Activated T-helper 17 cell treated with anti-CD3 and anti-CD28 coated beads, Interleukin-2, amount 50 U/mL, for 72 hours (primary cell): ENCODE measurements around the gene RPL18. TPM values are rescaled to one million over a fixed set of nuclear protein-coding genes. Genes with fewer than 3 reads are reported as not detected.
"Not testable (repeated sequence)": the region's sequence is repeated elsewhere in the genome, so short reads cannot be mapped to it uniquely, and the experiment has no call there.

ENCODE experiments used
- ATAC-seq: fragments of 150-1000 bp; cut with Tn5 transposase; replicated peaks from 2 replicates; pipeline ENCODE4 v1.10.0; 2021; ENCODE audit warnings: mild to moderate bottlenecking, moderate library complexity
- H3K27ac Mint-ChIP-seq: one replicate; pipeline ENCODE4 v1.8.0; 2022; ENCODE audit warnings: mixed read lengths
- H3K27me3 Mint-ChIP-seq: one replicate; pipeline ENCODE4 v1.8.0; 2022; ENCODE audit warnings: mixed read lengths
- H3K36me3 Mint-ChIP-seq: one replicate; pipeline ENCODE4 v1.8.0; 2022; ENCODE audit warnings: low read depth, mild to moderate bottlenecking, mixed read lengths
- H3K4me1 Mint-ChIP-seq: one replicate; pipeline ENCODE4 v1.8.0; 2022; ENCODE audit warnings: mixed read lengths
- H3K4me3 Mint-ChIP-seq: one replicate; pipeline ENCODE4 v1.8.0; 2022; ENCODE audit warnings: mild to moderate bottlenecking, mixed read lengths
- H3K9me3 Mint-ChIP-seq: one replicate; pipeline ENCODE4 v1.8.0; 2022; ENCODE audit warnings: mixed read lengths
- total RNA-seq, 2 donors: library from RNA; stranded (reverse); gene quantifications; one replicate each; pipeline ENCODE4 v1.2.3, GENCODE V29; 2022

The RPL18 gene
- total RNA-seq: 1,000 to 10,000 TPM; 1,785 to 2,369 TPM

- peak within 1 kb of the TSS; percentile 100 for H3K27ac Mint-ChIP-seq
- no peaks in the 10 kb centered on the region for H3K9me3 Mint-ChIP-seq
- H3K27me3 Mint-ChIP-seq: no peaks in the 10 kb centered on the region
- ATAC-seq: peak; percentile 77
- H3K4me3 Mint-ChIP-seq: peak within 1 kb of the TSS; percentile 99
- H3K36me3 Mint-ChIP-seq: peaks cover 91% of the 10 kb centered on the region
- peaks cover 16% of the 10 kb centered on the region for H3K4me1 Mint-ChIP-seq
Observed at GRCh38 chr19:48618916-48619691, at the start of gene RPL18, which contains the start of gene SPHK2. Gene RPL18, minus strand, starts transcription at chr19:48619178. Its CDS starts 35 bp downstream, at chr19:48619143. Gene SPHK2, plus strand, starts transcription at chr19:48619506. Its CDS starts 1,009 bp downstream, at chr19:48620515.

GRCh38 chr19:48668761-48669160, 49.8 kb upstream of the RPL18 start:
- ATAC-seq: no peak

GRCh38 chr19:48668332-48668731, 49.4 kb upstream of the RPL18 start:
- no peak overlapping the region for H3K27ac Mint-ChIP-seq
- peaks cover 11% of the 10 kb centered on the region for H3K4me1 Mint-ChIP-seq
- no peaks in the 10 kb centered on the region for H3K27me3 Mint-ChIP-seq
- no peaks in the 10 kb centered on the region for H3K9me3 Mint-ChIP-seq
- H3K4me3 Mint-ChIP-seq: no peak overlapping the region
- no peaks in the 10 kb centered on the region for H3K36me3 Mint-ChIP-seq
- no peak for ATAC-seq

More at GRCh38 chr19:48668761-48669160, 49.8 kb upstream of the RPL18 start:
- H3K4me3 Mint-ChIP-seq: no peak overlapping the region
- H3K36me3 Mint-ChIP-seq: no peaks in the 10 kb centered on the region
- H3K27me3 Mint-ChIP-seq: no peaks in the 10 kb centered on the region
- H3K4me1 Mint-ChIP-seq: peaks cover 11% of the 10 kb centered on the region
- no peaks in the 10 kb centered on the region for H3K9me3 Mint-ChIP-seq
- no peak overlapping the region for H3K27ac Mint-ChIP-seq

GRCh38 chr19:48665786-48666185, 46.8 kb upstream of the RPL18 start:
- ATAC-seq: no peak
- Mint-ChIP-seq H3K27ac (no peak overlapping the region), H3K27me3 (no peaks in the 10 kb centered on the region), H3K4me3 (no peak overlapping the region), H3K36me3 (no peaks in the 10 kb centered on the region), H3K4me1 (peaks cover 16% of the 10 kb centered on the region), H3K9me3 (no peaks in the 10 kb centered on the region)

- Mint-ChIP-seq H3K27me3 (no peaks in the 10 kb centered on the region), H3K4me1 (peaks cover 11% of the 10 kb centered on the region), H3K27ac (no peak overlapping the region), H3K4me3 (no peak overlapping the region), H3K36me3 (no peaks in the 10 kb centered on the region), H3K9me3 (no peaks in the 10 kb centered on the region)
- no peak for ATAC-seq
Observed at GRCh38 chr19:48664476-48664875, 45.5 kb upstream of the RPL18 start.

GRCh38 chr19:48663667-48664066, 44.7 kb upstream of the RPL18 start:
- Mint-ChIP-seq H3K4me3 (no peak overlapping the region), H3K27me3 (no peaks in the 10 kb centered on the region), H3K9me3 (no peaks in the 10 kb centered on the region)

GRCh38 chr19:48661711-48662090, 42.7 kb upstream of the RPL18 start:
- no peak overlapping the region for H3K4me3 Mint-ChIP-seq
- H3K9me3 Mint-ChIP-seq: no peaks in the 10 kb centered on the region
- H3K27ac Mint-ChIP-seq: no peak overlapping the region
- no peaks in the 10 kb centered on the region for H3K27me3 Mint-ChIP-seq
- ATAC-seq: no peak
- H3K4me1 Mint-ChIP-seq: peaks cover 9% of the 10 kb centered on the region
- no peaks in the 10 kb centered on the region for H3K36me3 Mint-ChIP-seq

More at GRCh38 chr19:48663667-48664066, 44.7 kb upstream of the RPL18 start:
- H3K36me3 Mint-ChIP-seq: no peaks in the 10 kb centered on the region
- ATAC-seq: no peak
- no peak overlapping the region for H3K27ac Mint-ChIP-seq
- peaks cover 10% of the 10 kb centered on the region for H3K4me1 Mint-ChIP-seq

GRCh38 chr19:48660852-48661710, 42.1 kb upstream of the RPL18 start:
- Mint-ChIP-seq H3K4me1 (peaks cover 9% of the 10 kb centered on the region), H3K36me3 (no peaks in the 10 kb centered on the region), H3K27ac (peak overlapping the region; percentile 91), H3K4me3 (peak overlapping the region; percentile 74), H3K9me3 (no peaks in the 10 kb centered on the region), H3K27me3 (no peaks in the 10 kb centered on the region)
- ATAC-seq: peak; percentile 95

GRCh38 chr19:48659768-48660167, 40.8 kb upstream of the RPL18 start:
- H3K4me3 Mint-ChIP-seq: no peak overlapping the region
- H3K9me3 Mint-ChIP-seq: no peaks in the 10 kb centered on the region
- H3K27me3 Mint-ChIP-seq: no peaks in the 10 kb centered on the region
- peaks cover 9% of the 10 kb centered on the region for H3K4me1 Mint-ChIP-seq
- no peaks in the 10 kb centered on the region for H3K36me3 Mint-ChIP-seq
- ATAC-seq: no peak
- H3K27ac Mint-ChIP-seq: no peak overlapping the region

- ATAC-seq: no peak
- no peaks in the 10 kb centered on the region for H3K9me3 Mint-ChIP-seq
- no peak overlapping the region for H3K27ac Mint-ChIP-seq
- H3K4me3 Mint-ChIP-seq: no peak overlapping the region
- H3K4me1 Mint-ChIP-seq: peaks cover 9% of the 10 kb centered on the region
- no peaks in the 10 kb centered on the region for H3K27me3 Mint-ChIP-seq
- H3K36me3 Mint-ChIP-seq: no peaks in the 10 kb centered on the region
Observed at GRCh38 chr19:48658483-48658882, 39.5 kb upstream of the RPL18 start.

- ATAC-seq, H3K27ac Mint-ChIP-seq, H3K4me3 Mint-ChIP-seq, H3K4me1 Mint-ChIP-seq, H3K36me3 Mint-ChIP-seq, H3K9me3 Mint-ChIP-seq, H3K27me3 Mint-ChIP-seq: not testable (repeated sequence)
Observed at GRCh38 chr19:48657828-48658227, 38.9 kb upstream of the RPL18 start.

GRCh38 chr19:48656840-48657474, 38.0 kb upstream of the RPL18 start:
- peaks cover 9% of the 10 kb centered on the region for H3K4me1 Mint-ChIP-seq
- H3K9me3 Mint-ChIP-seq: no peaks in the 10 kb centered on the region
- ATAC-seq: no peak
- H3K27me3 Mint-ChIP-seq: no peaks in the 10 kb centered on the region
- no peak overlapping the region for H3K27ac Mint-ChIP-seq
- H3K4me3 Mint-ChIP-seq: no peak overlapping the region
- no peaks in the 10 kb centered on the region for H3K36me3 Mint-ChIP-seq

GRCh38 chr19:48654299-48655059, 35.5 kb upstream of the RPL18 start:
- no peaks in the 10 kb centered on the region for H3K27me3 Mint-ChIP-seq
- H3K36me3 Mint-ChIP-seq: no peaks in the 10 kb centered on the region
- H3K27ac Mint-ChIP-seq: no peak overlapping the region
- peaks cover 3% of the 10 kb centered on the region for H3K4me1 Mint-ChIP-seq
- H3K9me3 Mint-ChIP-seq: no peaks in the 10 kb centered on the region
- no peak for ATAC-seq
- no peak overlapping the region for H3K4me3 Mint-ChIP-seq

GRCh38 chr19:48651683-48652048, 32.7 kb upstream of the RPL18 start:
- ATAC-seq: no peak
- H3K9me3 Mint-ChIP-seq: no peaks in the 10 kb centered on the region
- H3K27me3 Mint-ChIP-seq: no peaks in the 10 kb centered on the region
- peaks cover 11% of the 10 kb centered on the region for H3K4me1 Mint-ChIP-seq
- no peak overlapping the region for H3K4me3 Mint-ChIP-seq
- no peaks in the 10 kb centered on the region for H3K36me3 Mint-ChIP-seq
- H3K27ac Mint-ChIP-seq: peak overlapping the region; percentile 41
